ENCODE data around the gene HDGFL3. TPM values are rescaled to one million over a fixed set of nuclear protein-coding genes. Genes with fewer than 3 reads are reported as not detected.

Gene HDGFL3
- total RNA-seq, 2 donors from 2014 or later = 123 TPM

GRCh38 chr15:83112956-83113299 is 94.7 kb downstream of the HDGFL3 start:
- peaks cover 4% of the 10 kb centered on the region for H3K4me1 Mint-ChIP-seq

GRCh38 chr15:83112233-83112955 is 95.2 kb downstream of the HDGFL3 start:
- H3K27me3 Mint-ChIP-seq (ENCODE audit: insufficient read depth) = peaks cover 31% of the 10 kb centered on the region
- H3K4me1 Mint-ChIP-seq = peaks cover 4% of the 10 kb centered on the region
- no peak overlapping the region for H3K27ac Mint-ChIP-seq

More at GRCh38 chr15:83112956-83113299, 94.7 kb downstream of the HDGFL3 start:
- Histone ChIP-seq H3K9me3 (ENCODE audit: control insufficient read depth, low read length) (no peaks in the 10 kb centered on the region), H3K4me3 (ENCODE audit: low read length) (no peak overlapping the region), H3K36me3 (ENCODE audit: control insufficient read depth, insufficient read depth, low read length) (no peaks in the 10 kb centered on the region), H3K9ac (ENCODE audit: extremely low read depth, low read length, poor library complexity, severe bottlenecking) (no peak overlapping the region), H3K27ac (ENCODE audit: low read depth, low read length) (no peak overlapping the region), H3K4me1 (ENCODE audit: control insufficient read depth, insufficient read depth, low read length) (no peaks in the 10 kb centered on the region), H3K27me3 (ENCODE audit: control insufficient read depth, insufficient read depth, low read length, poor library complexity, severe bottlenecking) (peaks cover 18% of the 10 kb centered on the region)
- H3K36me3 Mint-ChIP-seq (ENCODE audit: low read depth) = no peaks in the 10 kb centered on the region
- 81 to 84% methylated on average over 3 of the region's 3 CpGs for WGBS, 2 experiments (ENCODE audit: insufficient coverage in 1 of 2, insufficient read length in 1 of 2)
- peaks cover 30% of the 10 kb centered on the region for H3K27me3 Mint-ChIP-seq (ENCODE audit: insufficient read depth)
- no peak overlapping the region for H3K27ac Mint-ChIP-seq
- no peak overlapping the region for H3K4me3 Mint-ChIP-seq
- TF ChIP-seq CTCF (conservative IDR thresholded peaks at IDR 0.05) = no peak
- no peaks in the 10 kb centered on the region for H3K9me3 Mint-ChIP-seq
- DNase-seq = no peak

GRCh38 chr15:83111149-83111548 is 96.5 kb downstream of the HDGFL3 start:
- no peaks in the 10 kb centered on the region for H3K36me3 ChIP-seq (ENCODE audit: control insufficient read depth, insufficient read depth, low read length)
- Mint-ChIP-seq H3K9me3 (no peaks in the 10 kb centered on the region), H3K4me3 (no peak overlapping the region), H3K36me3 (ENCODE audit: low read depth) (no peaks in the 10 kb centered on the region), H3K27me3 (ENCODE audit: insufficient read depth) (peaks cover 38% of the 10 kb centered on the region), H3K4me1 (peaks cover 7% of the 10 kb centered on the region), H3K27ac (no peak overlapping the region)
- no peaks in the 10 kb centered on the region for H3K9me3 ChIP-seq (ENCODE audit: control insufficient read depth, low read length)
- TF ChIP-seq CTCF (conservative IDR thresholded peaks at IDR 0.05) = no peak
- H3K27me3 ChIP-seq (ENCODE audit: control insufficient read depth, insufficient read depth, low read length, poor library complexity, severe bottlenecking) = peaks cover 28% of the 10 kb centered on the region
- H3K9ac ChIP-seq (ENCODE audit: extremely low read depth, low read length, poor library complexity, severe bottlenecking) = no peak overlapping the region
- H3K27ac ChIP-seq (ENCODE audit: low read depth, low read length) = no peak overlapping the region
- 92 to 100% methylated on average over 2 to 3 of the region's 3 CpGs for WGBS, 2 experiments (ENCODE audit: insufficient coverage in 1 of 2, insufficient read length in 1 of 2)
- no peak overlapping the region for H3K4me3 ChIP-seq (ENCODE audit: low read length)
- H3K4me1 ChIP-seq (ENCODE audit: control insufficient read depth, insufficient read depth, low read length) = no peaks in the 10 kb centered on the region
- DNase-seq = no peak

More at GRCh38 chr15:83112233-83112955, 95.2 kb downstream of the HDGFL3 start:
- Mint-ChIP-seq H3K36me3 (ENCODE audit: low read depth) (no peaks in the 10 kb centered on the region), H3K9me3 (no peaks in the 10 kb centered on the region), H3K4me3 (no peak overlapping the region)
- Histone ChIP-seq H3K27ac (ENCODE audit: low read depth, low read length) (no peak overlapping the region), H3K36me3 (ENCODE audit: control insufficient read depth, insufficient read depth, low read length) (no peaks in the 10 kb centered on the region), H3K9ac (ENCODE audit: extremely low read depth, low read length, poor library complexity, severe bottlenecking) (no peak overlapping the region), H3K4me1 (ENCODE audit: control insufficient read depth, insufficient read depth, low read length) (no peaks in the 10 kb centered on the region), H3K4me3 (ENCODE audit: low read length) (no peak overlapping the region), H3K27me3 (ENCODE audit: control insufficient read depth, insufficient read depth, low read length, poor library complexity, severe bottlenecking) (peaks cover 21% of the 10 kb centered on the region), H3K9me3 (ENCODE audit: control insufficient read depth, low read length) (no peaks in the 10 kb centered on the region)
- no peak for TF ChIP-seq CTCF (conservative IDR thresholded peaks at IDR 0.05)
- WGBS, 2 experiments (ENCODE audit: insufficient coverage in 1 of 2, insufficient read length in 1 of 2) = 90 to 91% methylated on average over 7 to 8 of the region's 8 CpGs
- DNase-seq = no peak

Data from endodermal cell (in vitro differentiated cells).